HG02642 (cell line): ENCODE data around the gene NFIA.

Experiments used
- ATAC-seq: cut with Tn5 transposase; IDR thresholded peaks from one replicate; pipeline ENCODE4 v1.9.1; 2021; ENCODE audit warnings: mild to moderate bottlenecking; ENCODE audit not compliant: unreplicated experiment, poor library complexity

NFIA gene

GRCh38 chr1:61400997-61401396 lies 318.6 kb downstream of the NFIA start:
- no peak for ATAC-seq

GRCh38 chr1:61403679-61404596 lies 321.6 kb downstream of the NFIA start:
- no peak for ATAC-seq

GRCh38 chr1:61404597-61405376 lies 322.4 kb downstream of the NFIA start:
- ATAC-seq = no peak

- no peak for ATAC-seq
These were observed 324.1 kb downstream of the NFIA start for GRCh38 chr1:61406467-61406866.

- ATAC-seq = no peak
These were observed 330.2 kb downstream of the NFIA start for GRCh38 chr1:61412601-61413000.

- no peak for ATAC-seq
These were observed 336.8 kb downstream of the NFIA start for GRCh38 chr1:61419196-61419595.

GRCh38 chr1:61419657-61420056 lies 337.3 kb downstream of the NFIA start:
- ATAC-seq = no peak

GRCh38 chr1:61420243-61420642 lies 337.9 kb downstream of the NFIA start:
- ATAC-seq = no peak

GRCh38 chr1:61420909-61421835 lies 338.8 kb downstream of the NFIA start:
- ATAC-seq = no peak

- ATAC-seq = no peak
These were observed 341.3 kb downstream of the NFIA start for GRCh38 chr1:61423643-61424042.

GRCh38 chr1:61424382-61424781 lies 342.0 kb downstream of the NFIA start:
- no peak for ATAC-seq

- no peak for ATAC-seq
These were observed 342.7 kb downstream of the NFIA start for GRCh38 chr1:61425040-61425439.

- no peak for ATAC-seq
These were observed 343.9 kb downstream of the NFIA start for GRCh38 chr1:61426254-61426653.

- ATAC-seq = no peak
These were observed 344.5 kb downstream of the NFIA start for GRCh38 chr1:61426885-61427284.

- ATAC-seq = no peak
These were observed 345.1 kb downstream of the NFIA start for GRCh38 chr1:61427510-61427909.

- ATAC-seq = no peak
These were observed 345.8 kb downstream of the NFIA start for GRCh38 chr1:61428146-61428545.

GRCh38 chr1:61432616-61433388 lies 350.4 kb downstream of the NFIA start:
- ATAC-seq = no peak

GRCh38 chr1:61433646-61434045 lies 351.3 kb downstream of the NFIA start:
- no peak for ATAC-seq

- ATAC-seq = no peak
These were observed 351.9 kb downstream of the NFIA start for GRCh38 chr1:61434276-61434675.

GRCh38 chr1:61435226-61435625 lies 352.9 kb downstream of the NFIA start:
- ATAC-seq = no peak
